SHP77 (cell line): ENCODE measurements around the gene RELN.
"Not testable (repeated sequence)": the region's sequence is repeated elsewhere in the genome, so short reads cannot be mapped to it uniquely, and the experiment has no call there.

Experiments used
- DNase-seq, 2 experiments: peaks; one replicate each; lab custom pipeline; 2025; lab: John Stamatoyannopoulos, UW

RELN gene

GRCh38 chr7:103564416-103564815 is 425.0 kb downstream of the RELN start:
- no peak for DNase-seq

- DNase-seq: no peak
Measured at GRCh38 chr7:103560136-103560535, 429.3 kb downstream of the RELN start.

- no peak for DNase-seq
Measured at GRCh38 chr7:103551016-103551415, 438.4 kb downstream of the RELN start.

- no peak for DNase-seq
Measured at GRCh38 chr7:103549786-103550185, 439.7 kb downstream of the RELN start.

- no peak for DNase-seq
Measured at GRCh38 chr7:103547451-103548284, 441.8 kb downstream of the RELN start.

- no peak for DNase-seq
Measured at GRCh38 chr7:103542470-103542869, 447.0 kb downstream of the RELN start.

GRCh38 chr7:103541947-103542346 is 447.5 kb downstream of the RELN start:
- DNase-seq: no peak

- DNase-seq: peak in 1 of 2 experiments; percentile 10
Measured at GRCh38 chr7:103541026-103541425, 448.4 kb downstream of the RELN start.

GRCh38 chr7:103540338-103540737 is 449.1 kb downstream of the RELN start:
- no peak for DNase-seq

- DNase-seq: no peak
Measured at GRCh38 chr7:103539875-103540274, 449.6 kb downstream of the RELN start.

GRCh38 chr7:103538964-103539709 is 450.3 kb downstream of the RELN start:
- no peak for DNase-seq

GRCh38 chr7:103533761-103534160 is 455.7 kb downstream of the RELN start:
- DNase-seq: no peak

GRCh38 chr7:103532955-103533354 is 456.5 kb downstream of the RELN start:
- DNase-seq: no peak

GRCh38 chr7:103528152-103528551 is 461.3 kb downstream of the RELN start:
- no peak for DNase-seq

- DNase-seq: peak in 1 of 2 experiments; percentile 9
Measured at GRCh38 chr7:103525937-103526336, 463.5 kb downstream of the RELN start.

- DNase-seq: peak; percentile 32 to 59
Measured at GRCh38 chr7:103524042-103524907, 465.2 kb downstream of the RELN start.

- DNase-seq: no peak
Measured at GRCh38 chr7:103521937-103522336, 467.5 kb downstream of the RELN start.

- DNase-seq: peak in 1 of 2 experiments; percentile 13
Measured at GRCh38 chr7:103504505-103505135, 484.8 kb downstream of the RELN start.

GRCh38 chr7:103501206-103501605 is 488.3 kb downstream of the RELN start:
- no peak for DNase-seq

- no peak for DNase-seq
Measured at GRCh38 chr7:103499976-103500375, 489.5 kb downstream of the RELN start.

GRCh38 chr7:103487419-103487818 is 502.0 kb downstream of the RELN start:
- peak in 1 of 2 experiments; percentile 3 for DNase-seq

- not testable (repeated sequence) for DNase-seq
Measured at GRCh38 chr7:103486873-103487272, 502.6 kb downstream of the RELN start.
